Measurements from ENCODE around the gene LHX3.

The LHX3 gene
- total RNA-seq = 0.09 to 0.85 (median 0.24) reads per million in 4 experiments

- DNase-seq = no peak
Observed at GRCh38 chr9:136204838-136205706, at the start of gene LHX3. TSS of gene LHX3 (minus strand) at chr9:136205128. CDS start at chr9:136205012, 116 bp downstream.

DNA sequence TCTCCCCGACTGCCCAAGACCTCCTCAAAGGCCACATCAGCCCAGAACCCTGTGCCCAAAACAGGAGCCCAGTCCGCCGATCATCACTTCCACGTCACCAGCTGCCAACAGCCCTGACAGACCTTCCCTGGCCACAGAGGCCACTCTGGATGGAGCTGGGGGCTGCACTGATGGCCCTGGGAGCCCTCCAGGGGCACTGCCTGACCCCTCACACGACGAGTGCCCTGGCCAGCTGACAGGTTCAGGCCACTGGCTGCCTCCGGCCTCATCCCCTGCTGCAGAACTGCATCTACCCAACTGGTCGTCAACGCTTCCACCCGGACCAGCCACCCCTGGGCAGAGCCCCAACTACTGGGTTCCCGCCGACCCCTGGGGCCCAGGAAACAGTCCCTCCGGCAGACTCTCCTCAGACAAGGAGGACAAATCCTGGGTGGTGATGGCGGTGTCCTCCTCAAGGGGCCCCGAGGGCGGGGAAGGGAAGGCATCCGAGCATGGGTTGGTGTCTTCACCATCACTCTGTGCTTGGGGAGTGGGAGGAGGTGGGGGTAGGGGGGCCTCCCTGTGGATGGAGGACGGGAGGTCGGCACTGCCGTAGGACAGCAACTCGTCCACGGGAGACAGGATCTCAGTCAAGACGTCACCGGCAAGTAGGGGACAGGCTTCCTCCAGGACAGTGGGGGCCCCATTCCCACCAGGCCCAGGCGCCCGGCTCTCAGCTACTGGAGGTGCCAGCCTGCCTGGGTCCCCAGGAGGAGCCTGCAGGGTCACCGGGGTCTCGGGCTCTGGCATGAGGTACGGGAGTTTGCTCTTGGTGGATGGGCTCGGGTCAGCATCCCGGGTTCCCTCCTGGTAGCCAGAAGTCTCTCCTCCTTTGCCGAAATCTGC is 48.6 kb upstream of the LHX3 start:
- DNase-seq = no peak

- DNase-seq = no peak
Observed at GRCh38 chr9:136252846-136253245, 47.9 kb upstream of the LHX3 start.

GRCh38 chr9:136252281-136252680 is 47.4 kb upstream of the LHX3 start:
- no peak for DNase-seq

DNA sequence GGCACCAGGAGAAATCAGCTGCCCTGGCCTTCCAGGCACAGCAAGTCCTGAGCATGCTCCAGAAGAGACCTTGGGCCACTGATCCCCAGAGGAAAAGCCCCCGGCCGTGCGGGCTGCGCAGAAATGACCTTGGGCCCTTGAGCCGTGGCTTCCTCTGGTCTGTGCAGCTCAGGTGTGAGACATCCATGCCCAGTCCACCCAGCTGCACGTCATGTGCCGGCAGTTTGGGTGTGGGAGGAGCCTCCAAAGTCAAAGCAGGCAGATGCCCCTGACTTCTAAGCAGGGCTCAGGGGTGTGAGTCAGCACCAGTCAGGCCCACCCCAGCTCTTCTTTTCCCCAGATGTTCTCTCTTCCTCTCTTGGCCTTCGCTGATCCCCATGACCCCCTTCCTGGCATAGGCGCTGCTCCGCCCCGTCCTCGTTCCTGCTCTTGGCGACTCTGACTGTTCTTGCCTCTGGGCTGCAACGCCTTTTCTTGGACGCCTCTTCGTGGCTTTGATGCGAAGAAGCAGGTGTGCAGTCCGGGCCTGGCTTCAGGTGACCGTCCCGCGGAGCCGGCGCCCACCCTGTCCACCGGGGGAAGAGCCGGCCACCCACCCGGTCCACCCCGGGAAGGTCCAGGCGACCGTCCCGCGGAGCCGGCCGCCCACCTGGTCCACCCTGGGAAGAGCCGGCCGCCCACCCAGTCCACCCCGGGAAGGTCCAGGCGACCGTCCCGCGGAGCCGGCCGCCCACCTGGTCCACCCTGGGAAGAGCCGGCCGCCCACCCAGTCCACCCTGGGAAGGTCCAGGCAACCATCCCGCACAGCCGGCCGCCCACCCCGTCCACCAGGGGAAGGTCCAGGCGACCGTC is 46.6 kb upstream of the LHX3 start:
- no peak for DNase-seq

DNA sequence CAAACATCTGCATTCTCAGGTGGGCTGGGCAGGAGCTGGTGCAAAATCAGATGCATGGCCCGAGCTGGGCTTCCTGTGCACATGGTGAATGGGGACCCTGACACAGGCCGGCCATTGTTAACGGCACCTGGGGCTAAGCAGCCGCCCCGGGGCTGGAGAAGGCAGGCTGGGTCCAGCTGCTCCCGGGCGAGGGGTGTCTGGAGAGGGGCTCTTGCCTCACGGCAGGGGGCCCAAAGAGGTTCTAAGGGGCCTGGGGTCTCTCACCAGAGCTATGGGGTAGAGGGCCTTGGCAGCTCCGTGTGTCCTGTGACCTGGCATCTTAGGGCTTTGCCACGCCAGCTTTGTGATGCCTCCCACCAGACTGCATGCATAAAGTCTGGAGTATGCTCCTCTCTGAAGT is 45.7 kb upstream of the LHX3 start:
- DNase-seq = no peak

GRCh38 chr9:136249877-136250559 is 45.1 kb upstream of the LHX3 start:
- no peak for DNase-seq

DNA sequence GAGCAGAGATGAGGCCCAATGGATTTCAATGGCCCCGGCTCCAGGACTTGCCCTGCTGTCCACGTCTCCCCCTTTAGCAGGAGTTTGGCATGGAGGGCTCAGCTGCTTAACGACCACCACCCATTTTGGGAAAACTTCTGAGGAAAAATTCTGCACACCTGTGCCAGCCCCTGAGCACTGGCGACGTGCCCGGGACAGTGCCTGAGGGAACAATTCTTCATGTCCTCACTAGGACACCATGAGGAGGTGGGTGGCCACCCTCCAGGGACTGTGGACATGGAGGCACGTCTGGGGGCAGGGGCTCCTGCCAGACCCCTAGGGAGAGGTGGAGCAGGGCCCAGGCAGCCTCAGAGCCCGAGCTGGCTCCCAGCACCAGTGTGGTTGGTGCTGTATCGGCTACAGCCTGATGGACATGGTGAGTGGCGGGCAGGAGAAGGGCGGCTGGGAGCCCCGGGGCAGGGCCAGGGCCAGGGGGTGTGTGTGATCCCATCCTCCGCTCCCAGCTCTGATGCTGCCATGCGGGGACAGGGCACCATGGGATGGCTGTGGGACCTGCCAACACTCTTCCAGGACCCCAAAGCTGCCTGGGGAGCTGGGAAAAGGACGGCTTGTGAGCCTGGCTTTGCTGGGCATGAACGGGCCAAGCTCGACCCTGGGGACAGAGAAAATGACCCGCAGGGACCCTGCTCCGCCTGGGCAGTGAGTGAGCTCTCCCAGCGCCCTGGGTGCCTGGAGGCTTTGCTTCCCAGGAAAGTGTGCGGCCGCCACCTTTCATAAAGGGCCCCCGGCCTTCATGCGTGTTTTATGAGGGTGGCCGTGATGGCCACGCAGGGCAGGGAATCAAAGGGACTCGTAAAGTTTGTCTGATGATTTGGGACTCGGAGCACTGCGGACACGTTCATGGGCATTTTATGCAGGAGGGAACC is 44.3 kb upstream of the LHX3 start:
- no peak for DNase-seq

DNA sequence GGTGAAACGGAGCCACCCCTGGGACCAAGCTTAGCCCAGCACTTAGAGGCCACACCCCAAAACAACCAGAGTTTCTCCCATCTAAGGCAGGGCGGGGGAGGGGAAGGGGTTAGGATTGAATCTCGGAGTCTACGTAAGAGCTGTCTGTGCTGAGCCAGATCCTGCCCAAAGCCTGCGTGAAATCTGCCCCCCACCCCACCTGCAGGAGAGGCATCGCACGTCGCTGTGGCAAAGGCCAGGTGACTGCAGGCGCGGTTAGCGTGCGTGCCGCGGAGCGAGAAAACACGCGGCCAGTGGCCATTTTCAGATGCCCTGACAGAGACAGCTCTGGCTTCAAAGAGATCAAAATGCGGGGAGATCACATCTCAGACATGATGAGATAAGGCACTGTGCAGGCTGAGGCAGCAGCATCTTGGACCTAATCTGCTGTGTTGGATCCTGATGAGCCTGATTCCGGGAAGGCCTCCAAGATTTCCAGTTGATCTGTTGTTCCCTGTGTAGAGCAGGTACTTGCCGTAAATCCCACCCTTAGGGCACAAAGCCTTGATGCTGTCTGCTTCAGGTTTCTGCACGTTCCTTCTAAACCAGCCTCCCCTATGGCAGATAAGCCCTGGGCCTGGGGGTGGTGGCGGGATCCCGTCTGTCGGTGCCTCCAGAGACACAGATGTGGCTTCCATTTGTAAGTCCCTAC is 43.2 kb upstream of the LHX3 start:
- DNase-seq = no peak

GRCh38 chr9:136247551-136247916 is 42.6 kb upstream of the LHX3 start:
- DNase-seq = no peak

- DNase-seq = no peak
Observed at GRCh38 chr9:136246849-136247550, 42.1 kb upstream of the LHX3 start.

DNA sequence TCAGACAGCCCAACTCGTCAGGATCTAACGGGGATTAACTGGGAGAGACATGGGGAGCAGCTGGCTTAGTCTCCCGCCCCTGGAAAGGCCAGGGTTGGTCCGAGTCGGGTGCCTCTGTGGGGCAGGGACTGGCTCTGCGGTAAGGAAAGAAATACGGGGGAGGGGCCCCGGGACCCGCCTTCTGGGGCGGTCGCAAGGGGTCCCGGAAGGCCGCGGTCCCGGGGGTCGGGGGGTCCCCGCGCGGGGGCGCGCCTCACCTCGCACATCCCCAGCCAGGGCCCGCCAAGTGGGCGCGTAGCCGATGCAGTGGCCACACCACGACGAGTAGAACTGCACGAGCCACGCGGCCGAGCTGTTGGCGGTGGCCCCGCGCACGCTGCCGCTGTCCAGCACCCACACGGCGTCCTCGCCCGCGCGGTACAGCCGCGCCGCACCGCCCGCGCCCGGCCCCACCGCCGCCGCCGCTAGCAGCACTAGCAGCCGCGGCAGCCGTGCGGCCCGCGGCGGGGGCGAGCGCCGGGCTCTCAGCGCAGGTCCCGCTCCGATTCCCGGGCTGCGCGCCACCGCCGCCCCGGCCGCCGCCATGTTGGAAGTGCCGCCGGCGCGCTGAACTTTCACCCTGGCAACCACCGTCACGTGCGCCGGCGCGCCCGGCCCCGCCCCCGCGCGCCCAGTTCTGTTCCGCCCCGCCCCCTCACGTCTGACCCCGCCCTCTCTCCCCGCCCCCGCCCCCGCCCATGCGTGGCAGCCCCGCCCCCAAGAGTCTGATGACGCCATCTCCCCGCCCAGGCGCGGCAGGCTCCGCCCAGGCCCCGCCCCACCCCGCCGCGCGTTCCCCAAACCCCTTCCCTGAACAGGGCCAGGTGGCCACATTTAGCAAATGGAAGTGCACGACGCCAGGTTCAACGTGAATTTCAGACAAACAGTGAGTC is 40.6 kb upstream of the LHX3 start, which contains the start of gene QSOX2:
Gene QSOX2, minus strand, starts transcription at position 594 of the 932 bp plus-strand sequence. Its CDS starts 9 bp downstream, at position 585.
- DNase-seq = peak; percentile 86

- DNase-seq = no peak
Observed at GRCh38 chr9:136244969-136245218, 40.0 kb upstream of the LHX3 start.

DNA sequence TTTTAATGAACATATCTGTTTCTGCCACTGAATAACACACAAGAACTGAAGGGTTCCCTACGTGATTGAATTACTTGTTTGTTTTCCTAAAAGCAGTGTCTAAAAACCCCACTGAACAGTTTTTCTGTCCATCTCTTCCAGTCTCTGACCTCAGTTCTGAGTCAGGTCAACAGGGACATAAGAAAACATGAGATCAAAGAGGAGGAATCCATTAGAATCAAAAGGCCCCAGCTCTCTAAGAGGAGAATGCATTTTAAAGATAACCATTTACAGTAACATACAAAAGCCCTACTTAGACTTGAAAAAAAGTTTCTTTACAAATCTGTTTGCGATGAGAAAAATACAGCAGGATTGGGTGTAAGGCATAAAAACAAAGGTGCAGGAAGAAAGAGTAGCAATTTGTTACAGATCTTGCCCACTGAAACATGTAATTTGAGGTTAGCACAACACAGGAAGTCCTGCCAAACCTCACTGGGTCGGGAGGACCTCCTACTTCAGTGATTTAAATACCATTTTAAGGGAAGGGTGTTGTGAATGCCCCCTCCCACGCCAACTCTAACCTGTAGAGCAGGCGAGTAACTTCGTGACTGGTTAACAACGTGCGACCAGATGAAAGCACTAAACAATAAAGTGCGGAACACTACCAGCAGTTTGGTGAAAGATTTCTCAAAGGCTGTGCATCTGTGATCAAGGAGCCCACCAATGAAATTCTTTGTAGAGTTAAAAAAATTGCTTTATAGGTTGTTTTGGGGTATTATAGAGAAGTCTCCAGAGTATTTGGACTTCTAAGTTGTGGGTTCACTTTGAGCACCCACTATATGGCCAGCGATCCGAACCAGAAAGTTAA is 39.4 kb upstream of the LHX3 start:
- peak; percentile 4 for DNase-seq

DNA sequence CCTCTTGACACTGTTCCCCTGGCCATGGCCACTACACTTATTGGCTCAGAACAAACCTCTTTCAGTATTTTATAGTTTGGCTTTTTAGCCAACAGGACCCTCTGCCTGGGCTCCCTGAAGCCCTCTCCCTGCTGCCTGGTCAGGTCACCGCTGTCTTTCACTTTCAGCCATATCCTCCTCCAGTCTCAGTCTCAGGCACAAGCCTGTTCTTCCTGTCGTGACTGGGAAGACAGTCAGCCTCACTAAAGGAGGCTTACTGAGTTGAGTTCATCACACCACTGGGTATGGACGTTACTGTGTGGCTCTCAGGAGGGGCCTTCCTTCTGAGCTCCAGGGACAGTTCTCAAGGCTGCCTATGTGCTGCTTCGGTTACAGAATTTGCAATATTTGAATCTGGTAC is 38.7 kb upstream of the LHX3 start:
- DNase-seq = no peak

- DNase-seq = no peak
Observed at GRCh38 chr9:136242918-136243525, 38.1 kb upstream of the LHX3 start.

- no peak for DNase-seq
Observed at GRCh38 chr9:136242248-136242647, 37.3 kb upstream of the LHX3 start.

All from effector CD8-positive, alpha-beta T cell (primary cell).